ENCODE measurements around the gene MFN1. TPM values are rescaled to one million over a fixed set of nuclear protein-coding genes. Genes with fewer than 3 reads are reported as not detected.

MFN1 gene
- 29.3 and 39.2 TPM in 2 replicates for total RNA-seq

DNA sequence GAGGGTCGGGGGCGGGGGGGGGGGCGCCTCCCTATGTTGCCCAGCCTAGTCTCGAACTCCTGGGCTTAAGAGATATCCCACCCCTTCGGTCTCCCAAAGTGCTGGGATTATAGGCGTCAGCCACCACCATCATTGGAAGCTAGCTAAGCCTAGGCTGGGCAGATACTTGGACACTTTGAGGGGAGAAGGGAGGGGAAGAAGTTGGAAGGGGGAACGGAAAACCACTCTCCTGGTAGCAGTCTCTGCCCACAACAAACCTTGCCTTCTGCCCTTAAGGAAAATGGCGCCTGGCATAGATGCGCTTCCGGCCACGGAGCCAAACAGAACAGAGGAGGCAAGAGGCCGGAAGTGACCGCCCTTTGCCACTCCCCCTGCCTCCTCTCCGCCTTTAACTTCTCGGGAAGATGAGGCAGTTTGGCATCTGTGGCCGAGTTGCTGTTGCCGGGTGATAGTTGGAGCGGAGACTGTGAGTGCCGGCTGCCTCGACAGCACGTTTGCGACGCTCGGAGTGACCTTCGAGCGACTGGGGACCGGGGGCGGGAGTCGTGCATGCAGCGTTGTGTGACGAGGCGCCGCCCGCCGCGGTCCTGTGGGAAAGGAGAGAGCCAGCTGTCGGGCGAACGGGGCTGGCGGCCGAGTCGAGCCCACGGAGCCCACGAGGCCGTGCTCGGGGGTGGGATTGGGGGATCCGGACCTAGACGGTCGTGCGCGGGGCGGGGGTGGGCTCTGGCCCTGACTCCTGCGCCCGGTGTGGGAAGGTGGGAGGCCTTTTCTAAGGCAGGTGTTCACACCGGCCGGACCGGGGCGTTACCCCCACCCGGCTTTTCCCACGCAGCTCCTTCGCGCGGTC, at the start of gene MFN1:
Gene MFN1, plus strand, starts transcription at position 365 of the 850 bp plus-strand sequence. CDS start 1,143 bp downstream, outside the sequence.

DNA sequence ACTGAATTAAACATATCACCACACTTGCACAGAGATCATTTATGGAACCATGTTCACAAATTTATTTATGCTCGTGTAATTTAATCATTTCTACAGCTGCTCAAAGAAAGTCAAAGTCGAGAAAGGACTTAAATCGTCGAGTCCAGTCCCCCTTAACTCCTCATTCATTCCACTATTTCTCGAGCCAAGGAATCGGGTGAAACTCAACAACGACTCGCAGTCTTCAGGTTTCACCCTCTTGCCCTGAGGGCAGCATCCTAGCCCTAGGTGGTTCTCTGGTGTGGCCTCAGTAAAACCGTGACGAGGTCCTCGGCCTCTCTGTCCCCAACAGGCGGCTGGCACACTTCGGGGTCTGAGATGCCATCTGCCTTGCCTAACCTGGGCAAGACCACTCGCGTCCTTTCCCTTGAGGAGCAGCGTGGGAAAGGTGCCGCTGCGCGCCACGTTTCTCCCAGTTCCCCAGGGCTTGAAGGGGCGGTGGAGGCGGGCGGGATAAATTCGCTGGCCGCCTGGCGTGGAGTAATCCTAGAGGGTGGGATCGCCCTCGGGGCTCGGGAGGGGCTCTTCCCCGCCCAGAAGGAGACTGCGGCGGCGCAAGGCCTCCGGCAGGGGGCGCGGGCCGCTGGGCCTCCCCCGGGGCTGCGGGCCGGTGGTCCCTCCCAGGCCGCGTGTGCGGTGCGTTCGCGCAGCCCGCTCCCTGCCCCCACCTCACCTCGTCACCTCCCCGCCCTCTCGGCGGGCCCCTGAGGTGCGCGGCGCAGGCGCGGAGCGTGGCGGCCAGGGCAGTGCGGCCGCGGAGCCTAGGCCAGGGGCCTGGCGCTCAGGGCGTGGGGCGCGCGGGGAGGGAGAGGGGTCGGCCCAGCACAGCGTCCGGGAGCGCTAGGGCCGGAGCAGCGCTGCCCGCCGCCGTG, 25.0 kb upstream of the MFN1 start, which contains the start of gene ZNF639:
Gene ZNF639, plus strand, starts transcription at position 746 of the 911 bp plus-strand sequence. CDS start 5,263 bp downstream, outside the sequence.

Other genes starting within 250 kb of the MFN1 start
- gene PIK3CA, start 199.4 kb upstream of the MFN1 start, total RNA-seq: 8.1 and 9.4 TPM in 2 replicates
- 0.11 and 0.16 TPM in 2 replicates for gene KCNMB3, start 96.6 kb upstream of the MFN1 start, total RNA-seq
- gene ZNF639, start 24.7 kb upstream of the MFN1 start, total RNA-seq: 24.4 and 31.3 TPM in 2 replicates
- 23.7 and 24.7 TPM in 2 replicates for gene GNB4, start 103.8 kb downstream of the MFN1 start, total RNA-seq
- 54.9 and 120 TPM in 2 replicates for gene ACTL6A, start 215.2 kb downstream of the MFN1 start, total RNA-seq

Measured in hair follicular keratinocyte (primary cell).